ENCODE measurements around the gene ADD1. TPM values are rescaled to one million over a fixed set of nuclear protein-coding genes. Genes with fewer than 3 reads are reported as not detected.

Gene ADD1
- total and polyA plus RNA-seq, 2 donors (not counting 1 experiment from before 2014, with no cell fraction given) = 302 to 383 TPM

- H4K20me1 ChIP-seq (ENCODE audit: control insufficient read depth, insufficient read depth, low read length, poor library complexity, severe bottlenecking) = peaks cover 71% of the 10 kb centered on the region
- H3K4me2 ChIP-seq (replicated peaks; ENCODE audit: low read depth, low read length, poor library complexity, severe bottlenecking) = peak overlapping the region; percentile 58
- peak overlapping the region; percentile 63 for H3K27ac Mint-ChIP-seq
- H3K27me3 ChIP-seq (replicated peaks in 1 of 4; ENCODE audit: control extremely low read depth in 1 of 4, control insufficient read depth in 3 of 4, insufficient read depth in 4 of 4, low read length in 3 of 4) = no peaks in the 10 kb centered on the region
- peak overlapping the region; percentile 8 to 76 for H3K27ac ChIP-seq (ENCODE audit: low read length in 2 of 2)
- ATAC-seq (ENCODE audit: low read depth) = no peak
- no peak for DNase-seq
- no CpG with 5 or more reads among the region's 7 CpGs for WGBS (ENCODE audit: insufficient coverage)
- H3K9ac ChIP-seq (ENCODE audit: low read length) = no peak overlapping the region
- peaks cover 100% of the 10 kb centered on the region for H3K79me2 ChIP-seq (ENCODE audit: control insufficient read depth, insufficient read depth, low read length)
- H2AFZ ChIP-seq (ENCODE audit: insufficient read depth, low read depth, low read length, poor library complexity, severe bottlenecking) = no peak overlapping the region
- ChIA-PET POLR2A (no interaction called here), CTCF (interaction anchor here (1.4 kb wide), 1 partner anchor 24 kb away, joined by 3 read pairs; no protein-coding TSS in a partner anchor)
- H3K4me1 ChIP-seq (ENCODE audit: control insufficient read depth in 2 of 2, insufficient read depth in 2 of 2, low read length in 2 of 2) = peaks cover 93 to 97% of the 10 kb centered on the region in 2 donors
- H3K4me1 Mint-ChIP-seq = peaks cover 85% of the 10 kb centered on the region
- TF ChIP-seq EZH2 (IDR thresholded peaks at IDR 0.05; ENCODE audit: borderline replicate concordance, insufficient read depth, low read depth, low read length, poor library complexity, severe bottlenecking) (no peak), CTCF (IDR thresholded peaks at IDR 0.05) (no peak)
- no peaks in the 10 kb centered on the region for H3K27me3 Mint-ChIP-seq
- peak overlapping the region; percentile 29 for H3K4me3 Mint-ChIP-seq
- peaks cover 0 to 5% (median 0%) of the 10 kb centered on the region in 3 donors for H3K9me3 ChIP-seq (ENCODE audit: control extremely low read depth in 1 of 3, control insufficient read depth in 2 of 3, insufficient read depth in 1 of 3, low read length in 2 of 3)
- H3K4me3 ChIP-seq (ENCODE audit: control extremely low read depth in 1 of 5, extremely low read depth in 1 of 5, insufficient read depth in 1 of 5, low read depth in 2 of 5, low read length in 4 of 5) = no peak overlapping the region
- intact Hi-C loops (cut with micrococcal nuclease) = loop anchor here (2.0 kb wide), 1 partner anchor 14 kb away; no protein-coding TSS in a partner anchor
- H3K36me3 ChIP-seq (replicated peaks in 1 of 2; ENCODE audit: control extremely low read depth in 1 of 2, control insufficient read depth in 1 of 2, extremely low read depth in 1 of 2, insufficient read depth in 2 of 2, low read length in 1 of 2) = peaks cover 4 to 39% of the 10 kb centered on the region in 2 experiments
- no peaks in the 10 kb centered on the region for H3K9me3 Mint-ChIP-seq (ENCODE audit: insufficient read depth)
Observed at GRCh38 chr4:2858451-2859217, 15.0 kb downstream of the ADD1 start.

- H3K9me3 ChIP-seq (ENCODE audit: control extremely low read depth in 1 of 3, control insufficient read depth in 2 of 3, insufficient read depth in 1 of 3, low read length in 2 of 3) = peaks cover 0 to 5% (median 0%) of the 10 kb centered on the region in 3 donors
- no CpG with 5 or more reads among the region's 3 CpGs for WGBS (ENCODE audit: insufficient coverage)
- H3K27ac Mint-ChIP-seq = peak overlapping the region; percentile 59
- ChIA-PET POLR2A (interaction anchor here (0.7 kb wide), 1 partner anchor 174 kb away, joined by 3 read pairs; no protein-coding TSS in a partner anchor), CTCF (interaction anchor here (0.5 to 1.4 kb wide), 3 partner anchors 25 to 164 kb away, joined by 3 to 4 read pairs (median 3); no protein-coding TSS in a partner anchor)
- DNase-seq (peak; percentile 59), ATAC-seq (ENCODE audit: low read depth) (peak; percentile 71)
- H3K9ac ChIP-seq (ENCODE audit: low read length) = peak overlapping the region; percentile 9
- peak overlapping the region in 1 of 2 donors; percentile 76 for H3K27ac ChIP-seq (ENCODE audit: low read length in 2 of 2)
- intact Hi-C loops (cut with micrococcal nuclease) = loop anchor here (2.0 kb wide), 1 partner anchor 15 kb away; no protein-coding TSS in a partner anchor
- H3K79me2 ChIP-seq (ENCODE audit: control insufficient read depth, insufficient read depth, low read length) = peaks cover 100% of the 10 kb centered on the region
- H3K4me3 Mint-ChIP-seq = peak overlapping the region; percentile 32
- peaks cover under 1 to 35% of the 10 kb centered on the region in 2 experiments for H3K36me3 ChIP-seq (replicated peaks in 1 of 2; ENCODE audit: control extremely low read depth in 1 of 2, control insufficient read depth in 1 of 2, extremely low read depth in 1 of 2, insufficient read depth in 2 of 2, low read length in 1 of 2)
- TF ChIP-seq CTCF (IDR thresholded peaks at IDR 0.05) (no peak), EZH2 (IDR thresholded peaks at IDR 0.05; ENCODE audit: borderline replicate concordance, insufficient read depth, low read depth, low read length, poor library complexity, severe bottlenecking) (no peak)
- peaks cover 81% of the 10 kb centered on the region for H3K4me1 Mint-ChIP-seq
- H3K4me2 ChIP-seq (replicated peaks; ENCODE audit: low read depth, low read length, poor library complexity, severe bottlenecking) = peak overlapping the region; percentile 58
- H3K4me3 ChIP-seq (ENCODE audit: control extremely low read depth in 1 of 5, extremely low read depth in 1 of 5, insufficient read depth in 1 of 5, low read depth in 2 of 5, low read length in 4 of 5) = no peak overlapping the region
- peaks cover 77% of the 10 kb centered on the region for H4K20me1 ChIP-seq (ENCODE audit: control insufficient read depth, insufficient read depth, low read length, poor library complexity, severe bottlenecking)
- H3K9me3 Mint-ChIP-seq (ENCODE audit: insufficient read depth) = no peaks in the 10 kb centered on the region
- H3K27me3 ChIP-seq (replicated peaks in 1 of 4; ENCODE audit: control extremely low read depth in 1 of 4, control insufficient read depth in 3 of 4, insufficient read depth in 4 of 4, low read length in 3 of 4) = no peaks in the 10 kb centered on the region
- H2AFZ ChIP-seq (ENCODE audit: insufficient read depth, low read depth, low read length, poor library complexity, severe bottlenecking) = no peak overlapping the region
- no peaks in the 10 kb centered on the region for H3K27me3 Mint-ChIP-seq
- H3K4me1 ChIP-seq (ENCODE audit: control insufficient read depth in 2 of 2, insufficient read depth in 2 of 2, low read length in 2 of 2) = peaks cover 95 to 97% of the 10 kb centered on the region in 2 donors
Observed at GRCh38 chr4:2859514-2859913, 15.9 kb downstream of the ADD1 start.
